HepG2 (cell line): ENCODE measurements around the gene CCDC142. TPM values are rescaled to one million over a fixed set of nuclear protein-coding genes. Genes with fewer than 3 reads are reported as not detected.

Source experiments
- ELF1 ChIP-seq: sonication (generic); formaldehyde crosslinking; IDR thresholded peaks from 2 replicates; pipeline ENCODE4 v1.4.0; 2020; ENCODE audit warnings: missing genetic modification reagents
- GPN1 ChIP-seq: sonication (generic); formaldehyde crosslinking; IDR thresholded peaks from 2 replicates; pipeline ENCODE4 v1.5.1; 2020; ENCODE audit warnings: missing genetic modification reagents, borderline replicate concordance
- HMGXB3 ChIP-seq: sonication (generic); formaldehyde crosslinking; IDR thresholded peaks from 2 replicates; pipeline ENCODE4 v1.4.0; 2020; ENCODE audit warnings: missing genetic modification reagents, borderline replicate concordance
- HOXA5 ChIP-seq: sonication (generic); formaldehyde crosslinking; IDR thresholded peaks from 2 replicates; pipeline ENCODE4 v1.4.0; 2020; ENCODE audit warnings: missing genetic modification reagents
- ISX ChIP-seq: sonication (generic); formaldehyde crosslinking; conservative IDR thresholded peaks from 2 replicates; pipeline ENCODE4 v1.5.0; 2020; ENCODE audit warnings: missing genetic modification reagents
- MXD4 ChIP-seq: IDR thresholded peaks from 2 replicates; pipeline ENCODE4 v1.6.1; 2016; ENCODE audit warnings: mild to moderate bottlenecking, missing biosample characterization, missing genetic modification reagents
- SMAD9 ChIP-seq: sonication (generic); formaldehyde crosslinking; IDR thresholded peaks from 2 replicates; pipeline ENCODE4 v1.5.1; 2020; ENCODE audit warnings: mild to moderate bottlenecking, missing genetic modification reagents
- SMARCE1 ChIP-seq: fragments of 450-650 bp; IDR thresholded peaks from 2 replicates; pipeline ENCODE4 v1.6.1; 2017; ENCODE audit warnings: borderline replicate concordance
- SNAPC5 ChIP-seq: sonication (generic); formaldehyde crosslinking; IDR thresholded peaks from 2 replicates; pipeline ENCODE4 v1.8.1; 2023; ENCODE audit warnings: mild to moderate bottlenecking, missing genetic modification reagents, borderline replicate concordance
- TBX2 ChIP-seq: sonication (generic); formaldehyde crosslinking; IDR thresholded peaks from 2 replicates; pipeline ENCODE4 v1.5.0; 2020; ENCODE audit warnings: missing genetic modification reagents, mild to moderate bottlenecking, borderline replicate concordance
- TEF ChIP-seq: sonication (generic); formaldehyde crosslinking; IDR thresholded peaks from 2 replicates; pipeline ENCODE4 v1.5.0; 2020; ENCODE audit warnings: missing genetic modification reagents
- ZBTB44 ChIP-seq: sonication (generic); formaldehyde crosslinking; IDR thresholded peaks from 2 replicates; pipeline ENCODE4 v1.4.0; 2020; ENCODE audit warnings: missing genetic modification reagents
- ZNF205 ChIP-seq: IDR thresholded peaks from 2 replicates; pipeline ENCODE4 v1.6.1; 2018; ENCODE audit warnings: missing biosample characterization, missing genetic modification reagents
- ZNF275 ChIP-seq: sonication (generic); formaldehyde crosslinking; IDR thresholded peaks from 2 replicates; pipeline ENCODE4 v1.8.0; 2022; ENCODE audit warnings: missing genetic modification reagents, mild to moderate bottlenecking, inconsistent platforms, borderline replicate concordance
- ZNF367 ChIP-seq: sonication (generic); formaldehyde crosslinking; IDR thresholded peaks from 2 replicates; pipeline ENCODE4 v1.4.0; 2020; ENCODE audit warnings: missing genetic modification reagents, borderline replicate concordance
- ZNF460 ChIP-seq: sonication (generic); formaldehyde crosslinking; IDR thresholded peaks from 2 replicates; pipeline ENCODE4 v1.5.1; 2020; ENCODE audit warnings: missing genetic modification reagents, mild to moderate bottlenecking, borderline replicate concordance
- ZNF484 ChIP-seq: sonication (generic); formaldehyde crosslinking; IDR thresholded peaks from 2 replicates; pipeline ENCODE4 v1.5.1; 2020; ENCODE audit warnings: mild to moderate bottlenecking, low read depth, missing genetic modification reagents, borderline replicate concordance
- ZNF562 ChIP-seq: sonication (generic); formaldehyde crosslinking; IDR thresholded peaks from 2 replicates; pipeline ENCODE4 v1.8.0; 2022; ENCODE audit warnings: missing genetic modification reagents, borderline replicate concordance
- ZNF570 ChIP-seq: sonication (generic); formaldehyde crosslinking; IDR thresholded peaks from 2 replicates; pipeline ENCODE4 v1.4.0; 2020; ENCODE audit warnings: mild to moderate bottlenecking, missing genetic modification reagents, borderline replicate concordance
- ZNF572 ChIP-seq: sonication (generic); formaldehyde crosslinking; IDR thresholded peaks from 2 replicates; pipeline ENCODE4 v1.5.1; 2020; ENCODE audit warnings: mild to moderate bottlenecking, missing genetic modification reagents
- ZNF577 ChIP-seq: sonication (generic); formaldehyde crosslinking; IDR thresholded peaks from 2 replicates; pipeline ENCODE4 v1.4.0; 2020; ENCODE audit warnings: mild to moderate bottlenecking, low read depth, missing genetic modification reagents, borderline replicate concordance
- ZNF777 ChIP-seq: sonication (generic); formaldehyde crosslinking; IDR thresholded peaks from 2 replicates; pipeline ENCODE4 v1.4.0; 2020; ENCODE audit warnings: missing genetic modification reagents
- ZZZ3 ChIP-seq: sonication (generic); formaldehyde crosslinking; IDR thresholded peaks from 2 replicates; pipeline ENCODE4 v1.4.0; 2020; ENCODE audit warnings: missing genetic modification reagents, mild to moderate bottlenecking, borderline replicate concordance
- polyA plus RNA-seq, 8 experiments: library from polyadenylated mRNA; depleted of rRNA in 3 of 8; stranded (reverse) in 7 of 8; unstranded in 1 of 8; fragments of >200 nt; fragmentation: Illumina TruSeq in 4 of 8; extraction: Trizol in 4 of 8; gene quantifications; 2 replicates each; pipeline versions ENCODE4 v1.2.1 to v1.2.3, GENCODE V29; 2011 to 2016; ENCODE audit warnings: low read depth in 4 of 8, missing spikeins in 1 of 8, mixed read lengths in 1 of 8; ENCODE audit not compliant: insufficient read depth in 1 of 8
- total RNA-seq, 5 experiments: library from RNA; depleted of rRNA; stranded (reverse); fragments of >200 nt; fragmentation: Illumina TruSeq; extraction: Trizol; gene quantifications; 2 replicates each; pipeline ENCODE4 v1.2.3, GENCODE V29; 2016; ENCODE audit warnings: low read depth in 1 of 5

CCDC142 gene
- total and polyA plus RNA-seq, 2 of the 13 experiments (the other 11 are each of a cell fraction or from before 2014, with no cell fraction given) = 14.7 to 30.4 TPM

- TF ChIP-seq ZNF205 (CRISPR knock-in tag) = no peak
- TF ChIP-seq ZBTB44 (CRISPR knock-in tag) = no peak
- no peak; the same call in 1 of the 2 replicates for TF ChIP-seq ELF1
- TF ChIP-seq ISX (CRISPR knock-in tag) = no peak
- TF ChIP-seq ZNF275 (CRISPR knock-in tag) = peak; percentile 88; the same call in 1 of the 2 replicates
- TF ChIP-seq ZNF562 (CRISPR knock-in tag) = no peak
- TF ChIP-seq ZNF577 (CRISPR knock-in tag) = no peak
- TF ChIP-seq TEF (CRISPR knock-in tag) = no peak
- 0 out of 2 replicates have a peak, but pooled peaks have one; percentile 48 for TF ChIP-seq ZNF570 (CRISPR knock-in tag)
- TF ChIP-seq ZNF572 = no peak
- TF ChIP-seq SNAPC5 (CRISPR knock-in tag) = 0 out of 2 replicates have a peak, but pooled peaks have one; percentile 35
- no peak for TF ChIP-seq GPN1 (CRISPR knock-in tag)
- TF ChIP-seq HMGXB3 (CRISPR knock-in tag) = no peak
- TF ChIP-seq TBX2 (CRISPR knock-in tag) = no peak; the same call in none of the 2 replicates
- TF ChIP-seq SMAD9 = no peak
- peak; percentile 72 for TF ChIP-seq ZNF777 (CRISPR knock-in tag)
- no peak for TF ChIP-seq SMARCE1
- TF ChIP-seq ZNF367 (CRISPR knock-in tag) = no peak
- TF ChIP-seq ZNF484 (CRISPR knock-in tag) = 0 out of 2 replicates have a peak, but pooled peaks have one; percentile 75
- no peak for TF ChIP-seq MXD4 (CRISPR knock-in tag)
- TF ChIP-seq ZZZ3 = peak; percentile 9; the same call in 1 of the 2 replicates
- TF ChIP-seq ZNF460 (CRISPR knock-in tag) = no peak
- no peak for TF ChIP-seq HOXA5 (CRISPR knock-in tag)
These were observed 25.2 kb downstream of the CCDC142 start (continued) for GRCh38 chr2:74457549-74458131.
